Fibroblast of skin of right quadriceps (primary cell): ENCODE measurements around the gene CTDNEP1.
A peak's percentile ranks its signal among the peaks of the same experiment; 100 is the strongest.

ENCODE experiments used
- DNase-seq: peaks from one replicate; pipeline ENCODE4 v3.0.0-alpha.2; 2013

CTDNEP1 gene

GRCh38 chr17:7214300-7215135 lies 37.0 kb downstream of the CTDNEP1 start:
- DNase-seq = peak; percentile 98

- peak; percentile 83 for DNase-seq
Observed at GRCh38 chr17:7213895-7214299, 37.6 kb downstream of the CTDNEP1 start.

- DNase-seq = no peak
Observed at GRCh38 chr17:7211491-7212273, 39.9 kb downstream of the CTDNEP1 start.

DNA sequence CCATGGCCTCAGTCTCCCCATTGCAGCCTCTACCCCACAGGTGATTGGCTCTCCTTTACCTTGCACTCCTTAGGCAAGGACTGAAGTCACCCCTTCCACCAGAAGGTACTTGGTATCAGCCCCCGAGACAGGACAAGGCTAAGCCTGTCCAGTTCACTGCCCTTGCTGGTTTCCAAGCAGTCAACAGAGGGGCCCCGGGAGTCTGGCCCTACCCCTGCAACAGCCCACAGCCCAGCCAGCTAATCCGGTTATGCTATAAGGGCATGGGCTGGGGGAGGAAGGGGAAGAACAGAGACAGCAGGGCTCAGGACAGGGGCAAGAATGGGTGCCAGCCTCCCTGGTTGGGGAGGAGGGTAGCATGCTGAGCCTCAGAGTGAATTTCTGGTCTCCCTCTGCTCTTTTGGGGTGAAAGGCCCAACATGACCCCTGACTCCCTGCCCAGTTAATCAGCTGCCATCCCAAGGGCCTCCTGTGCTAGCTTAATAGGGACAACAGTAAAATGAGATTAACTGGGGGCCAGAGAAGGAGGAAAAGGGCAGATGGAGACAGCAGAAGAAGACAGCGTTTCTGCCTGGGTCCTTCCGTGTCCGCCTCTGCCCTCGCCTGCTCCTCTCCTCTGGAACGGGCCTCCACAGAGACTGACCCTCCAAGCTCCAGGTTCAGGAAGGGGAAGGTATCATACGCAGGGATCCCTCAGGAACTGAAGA lies 42.6 kb downstream of the CTDNEP1 start:
- DNase-seq = no peak

- no peak for DNase-seq
Observed at GRCh38 chr17:7208027-7208571, 43.4 kb downstream of the CTDNEP1 start.

DNA sequence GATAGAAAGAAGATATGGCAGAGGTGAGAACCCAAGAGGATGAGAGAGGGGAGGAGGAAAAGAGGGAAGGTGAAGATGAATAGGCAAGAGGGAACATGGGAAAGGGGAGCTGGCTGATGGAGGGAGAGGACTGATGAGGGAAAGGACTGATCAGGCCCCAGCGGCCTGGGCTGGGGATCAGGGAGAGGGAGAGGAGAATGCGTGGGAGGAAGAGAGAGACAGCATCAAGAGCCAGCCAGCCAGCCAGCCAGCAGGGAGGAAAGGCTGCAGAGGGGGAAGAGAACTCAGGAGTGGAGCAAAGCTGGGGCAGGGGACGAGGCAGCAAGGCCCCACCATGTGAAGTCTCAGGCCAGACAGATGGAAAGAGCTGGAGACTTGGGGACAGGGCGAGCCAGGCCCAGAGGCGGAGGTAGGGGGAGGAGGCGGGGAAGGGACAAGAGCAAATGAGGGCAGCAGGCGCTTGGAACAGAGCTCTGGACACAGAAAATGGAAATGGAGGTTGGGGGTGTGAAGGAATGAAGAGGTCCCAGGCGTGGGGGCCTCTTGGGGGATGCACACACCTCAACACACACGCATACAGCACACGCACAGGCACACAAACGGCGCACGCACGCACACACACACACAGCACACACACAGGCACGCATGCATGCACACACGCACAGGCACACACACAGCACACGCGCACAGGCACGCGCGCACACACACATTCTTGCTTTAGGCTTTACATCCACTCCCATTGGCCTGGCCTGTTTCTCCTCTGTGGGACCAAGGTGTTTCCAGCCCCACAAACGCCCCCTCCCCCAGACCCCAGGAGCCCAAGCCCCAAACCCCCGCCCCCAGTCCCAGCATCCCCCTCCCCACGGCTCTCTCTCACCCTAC lies 44.2 kb downstream of the CTDNEP1 start:
- DNase-seq = no peak

DNA sequence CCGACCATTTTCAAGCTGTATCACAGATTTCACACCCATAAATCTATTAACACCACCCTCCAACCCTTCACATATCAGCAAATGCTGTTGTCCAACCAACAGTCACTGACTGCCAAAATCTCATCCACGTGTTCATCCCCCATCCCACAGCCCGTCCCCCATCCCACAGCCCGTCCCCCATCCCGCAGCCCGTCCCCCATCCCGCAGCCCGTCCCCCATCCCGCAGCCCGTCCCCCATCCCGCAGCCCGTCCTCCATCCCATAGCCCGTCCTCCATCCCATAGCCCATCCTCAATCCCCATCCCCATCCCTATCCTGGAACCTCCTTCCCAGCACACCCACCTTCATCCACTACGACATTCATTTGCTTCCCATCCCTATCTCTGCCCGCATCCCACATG lies 46.0 kb downstream of the CTDNEP1 start:
- no peak for DNase-seq

GRCh38 chr17:7204828-7205461 lies 46.6 kb downstream of the CTDNEP1 start:
- DNase-seq = peak; percentile 89

DNA sequence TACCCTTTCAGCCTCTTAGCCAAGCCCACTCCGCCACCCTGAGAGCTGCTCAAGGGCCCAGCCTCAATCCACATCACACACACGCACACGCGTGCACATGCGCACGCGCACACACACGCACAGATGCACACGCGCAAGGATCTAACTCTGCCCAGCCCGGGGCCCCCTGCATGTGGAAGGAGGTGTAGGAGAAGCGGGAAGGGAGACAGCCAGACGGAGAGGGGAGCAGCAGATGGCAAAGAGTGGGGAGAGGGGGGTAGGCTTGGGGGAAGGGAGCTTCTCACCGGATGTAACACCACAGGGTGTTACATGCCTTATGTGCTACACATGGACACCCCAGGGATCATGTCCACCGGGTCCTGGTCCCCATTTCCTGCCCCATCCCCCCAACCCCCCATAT lies 47.2 kb downstream of the CTDNEP1 start:
- peak; percentile 43 for DNase-seq

DNA sequence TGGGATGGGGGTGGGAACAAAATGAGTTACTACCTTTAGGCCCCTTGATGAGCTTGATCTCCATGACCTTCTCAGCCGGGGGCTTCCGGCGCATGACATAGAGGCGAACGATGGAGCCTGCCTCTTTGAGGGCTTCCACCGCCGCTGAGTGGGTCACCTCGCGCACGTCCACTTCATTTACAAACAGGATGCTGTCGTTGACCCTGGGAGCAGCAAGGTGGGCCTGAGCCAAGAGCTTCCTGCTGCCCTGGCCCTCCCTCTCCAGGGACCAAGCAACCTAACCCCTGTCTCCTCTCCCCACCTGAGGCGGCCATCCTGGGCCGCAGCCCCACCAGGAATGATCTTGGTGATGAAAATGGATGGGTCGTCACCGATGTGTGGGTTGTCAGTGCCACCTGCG lies 48.1 kb downstream of the CTDNEP1 start:
- no peak for DNase-seq

- DNase-seq = no peak
Observed at GRCh38 chr17:7196651-7197401, 54.7 kb downstream of the CTDNEP1 start.

DNA sequence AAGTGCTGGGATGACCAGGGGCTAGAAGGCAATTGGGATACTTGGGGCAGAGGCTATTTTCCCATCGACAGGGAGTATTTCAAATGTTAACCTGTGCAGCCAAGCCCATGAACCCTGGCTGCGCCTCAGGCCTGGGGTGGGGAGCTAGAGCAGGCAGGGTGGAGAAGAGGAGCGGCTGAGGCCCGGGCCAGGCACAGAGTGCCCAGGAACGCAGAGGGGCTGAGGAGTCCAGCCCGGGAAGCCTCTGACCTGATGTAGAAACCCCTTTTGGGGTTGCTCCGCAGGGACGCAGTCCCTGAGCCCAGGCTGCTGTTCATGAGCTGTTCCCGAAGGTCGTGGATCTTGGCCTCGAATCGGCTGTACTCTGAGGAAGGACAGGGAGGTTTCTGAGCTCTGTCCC lies 55.6 kb downstream of the CTDNEP1 start:
- no peak for DNase-seq
